Myocyte (in vitro differentiated cells): ENCODE data around the gene KCTD17. TPM values are rescaled to one million over a fixed set of nuclear protein-coding genes. Genes with fewer than 3 reads are reported as not detected.

ENCODE experiments used
- DNase-seq: peaks from one replicate; pipeline ENCODE4 v3.0.0-alpha.2; 2012; ENCODE audit warnings: low read depth
- total RNA-seq: library from RNA; depleted of rRNA; stranded (reverse); fragments of >200 nt; gene quantifications from 2 replicates; pipeline ENCODE4 v1.2.3, GENCODE V29; 2014

Gene KCTD17
- total RNA-seq, 1 donor from 2014 or later, result 11.0 TPM

- peak; percentile 56 for DNase-seq
These were observed 31.4 kb upstream of the KCTD17 start for GRCh38 chr22:37020192-37020479.

- DNase-seq, result no peak
These were observed 30.5 kb upstream of the KCTD17 start for GRCh38 chr22:37021041-37021440.

DNA sequence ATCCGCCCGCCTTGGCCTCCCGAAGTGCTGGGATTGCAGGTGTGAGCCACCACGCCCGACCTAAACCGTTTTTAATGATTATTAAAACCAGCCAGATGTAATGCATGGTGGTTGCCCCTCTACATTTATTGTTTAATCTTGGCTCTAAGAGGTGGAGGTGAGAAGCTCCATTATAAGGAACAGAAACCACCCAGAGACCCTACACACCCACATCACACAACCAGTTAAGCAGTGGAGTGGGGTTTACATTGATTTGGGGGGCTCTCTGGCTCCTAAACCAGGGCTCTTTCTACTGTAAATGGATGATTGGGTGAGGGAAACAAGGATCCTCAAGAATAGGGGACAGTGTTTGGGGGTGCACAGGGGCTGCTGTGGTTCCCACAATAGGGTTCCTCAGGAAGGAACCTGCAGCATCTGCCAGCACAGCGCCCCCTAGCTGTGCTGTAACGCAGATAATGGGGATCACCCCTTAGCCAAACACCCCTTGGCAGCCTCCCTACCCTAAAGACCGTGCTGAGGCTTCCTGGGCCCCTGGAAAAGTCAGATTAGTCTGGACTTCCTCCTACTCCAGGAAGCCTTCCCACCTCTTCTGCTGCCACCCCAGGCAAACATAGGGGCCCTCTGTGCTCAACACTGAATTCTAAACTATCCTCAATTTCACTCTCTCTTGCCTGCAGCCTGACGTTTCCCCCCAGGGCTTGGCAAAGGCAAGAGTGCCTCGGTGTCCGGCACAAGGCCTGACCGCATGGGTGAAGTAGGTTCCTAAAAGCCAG lies 29.6 kb upstream of the KCTD17 start:
- DNase-seq, result peak; percentile 42

DNA sequence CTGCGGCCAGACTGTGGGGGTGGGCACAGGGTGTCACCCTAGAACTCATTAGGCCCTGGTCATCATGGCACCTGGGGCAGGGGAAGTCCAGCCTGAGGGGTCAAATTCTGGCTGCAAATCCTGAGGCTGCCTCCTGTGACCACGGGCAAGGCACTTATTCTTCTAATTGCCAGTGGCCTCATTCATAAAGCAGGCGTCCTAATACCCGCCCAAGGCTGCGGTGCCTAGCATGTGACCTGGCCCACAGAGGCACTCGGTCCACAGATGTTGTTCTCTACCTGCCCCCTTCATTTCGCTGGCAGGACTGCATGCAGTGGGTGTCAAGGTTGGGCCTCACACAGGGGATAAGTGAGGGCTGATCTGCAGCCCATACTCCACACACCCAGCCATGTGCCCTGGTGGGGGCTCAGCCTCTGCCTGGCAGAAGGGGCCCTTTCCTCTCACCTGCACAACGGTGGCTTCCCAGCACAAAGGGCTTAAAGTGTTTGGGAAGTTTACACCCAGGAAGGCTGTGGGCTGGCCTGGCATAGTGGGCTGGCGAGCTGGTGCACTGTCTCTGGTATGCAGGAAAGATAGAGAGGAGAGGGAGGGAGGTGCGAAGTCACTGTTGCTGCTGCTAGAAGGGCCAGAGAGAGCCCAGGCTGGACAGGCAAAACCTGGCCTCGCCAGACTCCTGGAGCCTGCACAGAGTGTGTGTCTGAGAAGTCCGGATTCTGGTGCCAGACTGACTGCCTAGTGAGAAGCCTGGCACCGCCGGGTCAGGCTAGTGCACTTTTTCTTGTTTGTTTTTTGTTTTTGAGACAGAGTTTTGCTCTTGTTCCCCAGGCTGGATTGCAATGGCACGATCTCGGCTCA lies 28.8 kb upstream of the KCTD17 start:
- DNase-seq, result no peak

DNA sequence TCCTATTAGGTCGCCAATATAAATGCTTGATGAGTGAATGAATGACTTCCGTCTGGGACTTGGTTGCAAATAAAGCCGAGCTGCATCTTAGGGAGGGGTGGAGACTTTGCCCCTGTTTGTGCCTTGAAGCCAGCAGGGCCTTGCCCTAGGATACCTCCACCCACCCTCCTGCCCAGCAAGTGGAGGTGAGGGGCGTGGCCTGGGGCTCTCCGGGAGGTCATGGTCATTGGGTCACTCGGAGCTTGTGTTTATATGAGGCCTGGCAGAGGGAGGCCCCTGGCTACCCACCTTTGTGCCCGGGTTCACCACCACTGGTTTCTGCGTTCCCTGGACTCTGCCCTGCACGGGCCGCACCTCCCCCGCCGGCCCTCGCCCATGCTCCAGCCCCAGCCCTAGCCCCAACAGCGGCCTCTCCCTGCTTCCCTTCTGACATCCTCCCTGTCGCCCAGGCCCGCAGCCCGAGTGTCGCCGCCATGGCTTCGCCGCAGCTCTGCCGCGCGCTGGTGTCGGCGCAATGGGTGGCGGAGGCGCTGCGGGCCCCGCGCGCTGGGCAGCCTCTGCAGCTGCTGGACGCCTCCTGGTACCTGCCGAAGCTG lies 27.7 kb upstream of the KCTD17 start:
- DNase-seq, result no peak

GRCh38 chr22:37024339-37025157 lies 27.0 kb upstream of the KCTD17 start:
- DNase-seq, result no peak

- DNase-seq, result no peak
These were observed 26.0 kb upstream of the KCTD17 start for GRCh38 chr22:37025500-37026070.

DNA sequence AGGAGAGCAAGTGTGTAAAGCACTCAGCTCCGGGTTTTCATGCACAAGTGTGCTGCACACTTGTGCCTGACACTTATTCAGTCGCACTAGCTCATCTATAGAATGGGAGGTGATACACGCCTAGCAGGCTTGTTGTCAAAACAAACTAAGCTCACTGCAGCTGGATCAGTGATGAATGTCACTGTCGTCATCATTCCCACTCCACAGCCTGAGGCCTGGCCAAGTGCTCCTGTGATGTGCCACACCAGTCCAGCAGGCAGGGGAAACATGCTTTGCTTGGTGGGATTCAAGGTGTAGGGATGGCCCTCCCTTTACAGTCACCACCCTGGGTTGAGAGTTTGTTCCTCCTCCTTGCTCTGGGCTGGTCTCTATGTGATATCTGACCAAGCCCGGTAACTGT lies 25.2 kb upstream of the KCTD17 start:
- DNase-seq, result no peak

DNA sequence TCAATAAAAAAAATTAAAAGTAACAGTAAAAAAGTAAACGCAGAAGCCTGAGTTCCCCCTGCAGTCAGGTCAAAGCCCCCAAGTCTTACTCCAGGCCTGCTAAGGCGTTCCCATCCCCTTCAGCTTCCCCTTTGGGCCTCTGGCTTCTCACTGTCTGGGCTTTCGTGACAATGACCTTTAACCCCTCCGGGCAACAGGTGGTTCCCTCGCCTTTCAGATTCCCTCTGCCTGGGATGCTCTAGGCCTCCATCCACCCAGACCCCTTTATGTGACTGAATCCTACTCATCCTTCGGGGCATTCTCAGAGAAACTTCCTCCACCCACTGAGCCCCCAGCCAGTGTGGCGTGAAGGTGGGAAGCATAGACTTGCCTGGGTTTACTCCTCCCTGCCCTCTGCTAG lies 24.0 kb upstream of the KCTD17 start:
- DNase-seq, result no peak

- no peak for DNase-seq
These were observed 22.6 kb upstream of the KCTD17 start for GRCh38 chr22:37028692-37029674.

DNA sequence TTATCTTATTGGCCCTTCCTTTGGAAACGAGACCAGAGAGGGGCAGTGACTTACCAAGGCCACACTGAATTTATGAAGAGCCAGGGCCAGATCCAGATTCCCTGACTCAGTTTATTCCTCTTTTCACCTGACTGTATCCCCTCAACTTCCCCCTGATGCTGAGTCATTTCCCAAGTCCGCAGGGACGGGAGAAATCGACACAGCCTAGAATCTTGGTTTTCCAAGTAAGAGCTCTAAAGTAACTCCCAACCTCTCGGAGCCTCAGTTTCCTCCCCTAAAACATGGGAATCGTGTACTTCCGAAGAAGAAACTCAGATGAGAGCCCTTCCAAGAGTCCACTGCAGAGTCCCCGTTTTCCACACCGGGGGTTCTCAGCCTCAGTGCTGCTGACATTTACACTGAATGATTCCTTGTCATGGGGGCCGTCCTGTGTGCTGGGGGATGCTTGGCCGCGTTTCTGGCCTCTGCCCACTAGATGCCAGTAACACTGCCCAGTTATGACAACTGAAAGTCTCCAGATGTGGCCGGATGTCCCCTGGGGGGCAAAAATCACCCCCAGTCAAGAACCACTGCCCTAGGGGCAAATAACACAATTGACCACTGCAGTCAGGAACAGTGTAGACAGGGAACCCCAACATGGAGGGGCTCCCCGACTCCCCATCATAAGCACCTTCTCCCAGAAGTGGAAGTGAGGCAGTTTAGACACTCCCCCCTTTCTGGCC lies 20.8 kb upstream of the KCTD17 start:
- no peak for DNase-seq

DNA sequence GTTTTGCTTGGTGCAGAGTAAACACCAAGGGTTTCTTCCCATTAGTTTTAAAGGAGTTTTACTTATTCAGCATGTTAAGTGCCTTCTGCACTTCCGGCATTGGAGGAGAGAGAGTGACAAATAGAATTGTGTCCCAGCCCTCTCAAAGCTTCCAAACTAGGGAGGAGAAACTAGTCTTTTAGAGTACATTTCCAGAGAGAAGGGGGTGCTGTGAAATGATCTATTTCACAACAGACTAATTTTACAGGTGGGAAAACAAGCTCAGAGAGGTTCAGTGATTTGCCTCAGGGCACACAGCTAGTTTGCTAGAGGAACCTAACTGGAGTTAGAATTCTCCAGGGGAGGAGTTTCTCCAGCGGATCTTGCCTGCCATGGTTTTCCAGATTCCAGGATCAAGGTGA lies 19.4 kb upstream of the KCTD17 start:
- no peak for DNase-seq

- no peak for DNase-seq
These were observed 18.7 kb upstream of the KCTD17 start for GRCh38 chr22:37032535-37033460.

GRCh38 chr22:37033605-37034430 lies 17.7 kb upstream of the KCTD17 start:
- no peak for DNase-seq

DNA sequence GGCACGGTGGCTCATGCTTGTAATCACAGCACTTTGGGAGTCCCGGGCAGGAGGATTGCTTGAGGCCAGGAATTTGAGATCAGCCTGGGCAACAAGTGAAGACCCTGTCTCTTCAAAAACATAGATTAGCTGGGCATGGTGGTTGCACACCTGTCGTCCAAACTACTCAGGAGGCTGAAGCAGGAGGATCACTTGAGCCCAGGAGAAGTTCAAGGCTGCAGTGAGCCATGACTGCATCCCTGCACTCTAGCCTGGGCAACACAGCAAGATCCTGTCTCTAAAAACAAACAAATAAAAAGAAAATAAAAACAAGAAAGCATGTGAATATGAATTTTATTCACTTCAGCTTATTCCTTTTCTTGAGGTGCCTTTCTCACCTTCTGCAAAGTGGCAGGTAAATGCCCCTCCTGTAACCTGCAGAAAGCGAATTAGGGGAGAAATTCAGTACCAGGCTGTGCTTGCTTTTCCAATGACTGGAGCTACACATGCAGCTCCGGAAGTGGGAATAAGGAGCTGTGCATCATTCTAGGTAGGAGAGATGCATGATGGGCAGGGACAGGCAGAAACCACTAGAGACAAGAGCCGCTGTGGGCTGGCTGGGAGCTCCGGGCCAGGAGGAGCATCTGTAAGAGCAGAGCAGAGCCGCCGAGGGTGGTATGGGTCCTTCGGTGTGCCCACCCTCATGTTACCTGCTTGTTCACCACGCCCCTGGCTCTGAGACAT lies 14.7 kb upstream of the KCTD17 start:
- no peak for DNase-seq

- DNase-seq, result no peak
These were observed 13.9 kb upstream of the KCTD17 start for GRCh38 chr22:37037669-37038068.

GRCh38 chr22:37039466-37039865 lies 12.1 kb upstream of the KCTD17 start:
- no peak for DNase-seq
